GM18909 (cell line): ENCODE data around the gene PTPN20.
A peak's percentile ranks its signal among the peaks of the same experiment; 100 is the strongest.

Source experiments
- ATAC-seq: cut with Tn5 transposase; IDR thresholded peaks from one replicate; pipeline ENCODE4 v1.9.1; 2021; ENCODE audit warnings: mild to moderate bottlenecking; ENCODE audit not compliant: unreplicated experiment, poor library complexity

The PTPN20 gene

GRCh38 chr10:47018026-47018735, 107.0 kb downstream of the PTPN20 start:
- ATAC-seq, result no peak

GRCh38 chr10:47019155-47020145, 108.2 kb downstream of the PTPN20 start:
- ATAC-seq, result no peak

- ATAC-seq, result no peak
These were observed 109.2 kb downstream of the PTPN20 start for GRCh38 chr10:47020471-47020870.

- no peak for ATAC-seq
These were observed 110.6 kb downstream of the PTPN20 start for GRCh38 chr10:47021850-47022249.

GRCh38 chr10:47022311-47023131, 111.3 kb downstream of the PTPN20 start:
- no peak for ATAC-seq

- ATAC-seq, result no peak
These were observed 112.2 kb downstream of the PTPN20 start for GRCh38 chr10:47023237-47024045.

GRCh38 chr10:47024046-47024322, 112.8 kb downstream of the PTPN20 start:
- no peak for ATAC-seq

GRCh38 chr10:47024399-47025252, 113.4 kb downstream of the PTPN20 start:
- ATAC-seq, result peak; percentile 48

- no peak for ATAC-seq
These were observed 114.0 kb downstream of the PTPN20 start for GRCh38 chr10:47025253-47025539.

- no peak for ATAC-seq
These were observed 114.5 kb downstream of the PTPN20 start for GRCh38 chr10:47025540-47026300.

GRCh38 chr10:47026301-47027107, 115.3 kb downstream of the PTPN20 start:
- ATAC-seq, result no peak

GRCh38 chr10:47027108-47027783, 116.0 kb downstream of the PTPN20 start:
- no peak for ATAC-seq

GRCh38 chr10:47027784-47028260, 116.6 kb downstream of the PTPN20 start:
- ATAC-seq, result no peak

GRCh38 chr10:47028466-47028865, 117.2 kb downstream of the PTPN20 start:
- ATAC-seq, result no peak

GRCh38 chr10:47029181-47030009, 118.2 kb downstream of the PTPN20 start:
- no peak for ATAC-seq

- no peak for ATAC-seq
These were observed 119.0 kb downstream of the PTPN20 start for GRCh38 chr10:47030191-47030703.
